Neural crest cell (in vitro differentiated cells): ENCODE data around the gene MYO1G. TPM values are rescaled to one million over a fixed set of nuclear protein-coding genes. Genes with fewer than 3 reads are reported as not detected.
A peak's percentile ranks its signal among the peaks of the same experiment; 100 is the strongest.

Experiments used
- DNase-seq: peaks from one replicate; pipeline ENCODE4 v3.0.0; 2021; ENCODE audit warnings: low read depth, mixed read lengths, low spot score
- H3K27ac Mint-ChIP-seq: one replicate; pipeline ENCODE4 v1.8.0; 2021; ENCODE audit warnings: mild to moderate bottlenecking, mixed read lengths; ENCODE audit not compliant: unreplicated experiment
- H3K27me3 Mint-ChIP-seq: 2 replicates; pipeline ENCODE4 v1.8.0; 2021; ENCODE audit warnings: low read depth, mild to moderate bottlenecking, mixed read lengths
- H3K36me3 Mint-ChIP-seq: 2 replicates; pipeline ENCODE4 v1.8.0; 2021; ENCODE audit warnings: low read depth, mild to moderate bottlenecking, mixed read lengths
- H3K4me1 Mint-ChIP-seq: 2 replicates; pipeline ENCODE4 v1.8.0; 2021; ENCODE audit warnings: mixed read lengths
- H3K4me3 Mint-ChIP-seq: one replicate; pipeline ENCODE4 v1.8.0; 2021; ENCODE audit warnings: mild to moderate bottlenecking, mixed read lengths
- H3K9me3 Mint-ChIP-seq: 2 replicates; pipeline ENCODE4 v1.8.0; 2021; ENCODE audit warnings: mixed read lengths
- CTCF ChIP-seq: fragments of 200-600 bp; sonication (generic); conservative IDR thresholded peaks from 2 replicates; pipeline ENCODE4 v1.5.0; 2021; ENCODE audit warnings: antibody characterized with exemption, mild to moderate bottlenecking
- total RNA-seq: library from RNA; stranded (reverse); gene quantifications from 2 replicates; pipeline ENCODE4 v1.2.1, GENCODE V29; 2021

MYO1G gene
- total RNA-seq, 1 donor from 2014 or later, result 0.49 TPM

- H3K27me3 Mint-ChIP-seq, result no peaks in the 10 kb centered on the region
- no peak overlapping the region for H3K4me3 Mint-ChIP-seq
- no peaks in the 10 kb centered on the region for H3K9me3 Mint-ChIP-seq
- peaks cover 9% of the 10 kb centered on the region for H3K36me3 Mint-ChIP-seq
- H3K27ac Mint-ChIP-seq, result no peak overlapping the region
- TF ChIP-seq CTCF, result no peak
- DNase-seq, result no peak
- H3K4me1 Mint-ChIP-seq, result peaks cover 14% of the 10 kb centered on the region
Measured at GRCh38 chr7:45013465-45013967, 34.7 kb upstream of the MYO1G start.

GRCh38 chr7:45007571-45008328 lies 28.9 kb upstream of the MYO1G start:
- Mint-ChIP-seq H3K27me3 (no peaks in the 10 kb centered on the region), H3K36me3 (no peaks in the 10 kb centered on the region), H3K4me1 (peaks cover 13% of the 10 kb centered on the region), H3K9me3 (no peaks in the 10 kb centered on the region), H3K4me3 (no peak overlapping the region), H3K27ac (peak overlapping the region; percentile 14)
- no peak for DNase-seq
- no peak for TF ChIP-seq CTCF

- peak overlapping the region; percentile 57 for H3K27ac Mint-ChIP-seq
Measured at GRCh38 chr7:45007106-45007505, 28.3 kb upstream of the MYO1G start.

GRCh38 chr7:45003789-45004188 lies 25.0 kb upstream of the MYO1G start:
- Mint-ChIP-seq H3K9me3 (no peaks in the 10 kb centered on the region), H3K36me3 (no peaks in the 10 kb centered on the region), H3K4me3 (peak overlapping the region; percentile 31), H3K27ac (no peak overlapping the region), H3K4me1 (peaks cover 35% of the 10 kb centered on the region), H3K27me3 (no peaks in the 10 kb centered on the region)
- no peak for DNase-seq
- no peak for TF ChIP-seq CTCF

More at GRCh38 chr7:45007106-45007505, 28.3 kb upstream of the MYO1G start:
- Mint-ChIP-seq H3K4me1 (peaks cover 13% of the 10 kb centered on the region), H3K4me3 (peak overlapping the region; percentile 0), H3K9me3 (no peaks in the 10 kb centered on the region), H3K36me3 (no peaks in the 10 kb centered on the region), H3K27me3 (no peaks in the 10 kb centered on the region)
- TF ChIP-seq CTCF, result no peak
- peak; percentile 3 for DNase-seq

- Mint-ChIP-seq H3K27ac (no peak overlapping the region), H3K4me1 (peaks cover 31% of the 10 kb centered on the region), H3K36me3 (no peaks in the 10 kb centered on the region), H3K4me3 (peak overlapping the region; percentile 60), H3K9me3 (no peaks in the 10 kb centered on the region), H3K27me3 (no peaks in the 10 kb centered on the region)
- no peak for DNase-seq
- no peak for TF ChIP-seq CTCF
Measured at GRCh38 chr7:45001826-45002225, 23.0 kb upstream of the MYO1G start.
